ENCODE measurements around the gene CELF4.

The CELF4 gene

GRCh38 chr18:37546272-37546537 lies 19.4 kb downstream of the CELF4 start:
- TF ChIP-seq, protein P1, sequence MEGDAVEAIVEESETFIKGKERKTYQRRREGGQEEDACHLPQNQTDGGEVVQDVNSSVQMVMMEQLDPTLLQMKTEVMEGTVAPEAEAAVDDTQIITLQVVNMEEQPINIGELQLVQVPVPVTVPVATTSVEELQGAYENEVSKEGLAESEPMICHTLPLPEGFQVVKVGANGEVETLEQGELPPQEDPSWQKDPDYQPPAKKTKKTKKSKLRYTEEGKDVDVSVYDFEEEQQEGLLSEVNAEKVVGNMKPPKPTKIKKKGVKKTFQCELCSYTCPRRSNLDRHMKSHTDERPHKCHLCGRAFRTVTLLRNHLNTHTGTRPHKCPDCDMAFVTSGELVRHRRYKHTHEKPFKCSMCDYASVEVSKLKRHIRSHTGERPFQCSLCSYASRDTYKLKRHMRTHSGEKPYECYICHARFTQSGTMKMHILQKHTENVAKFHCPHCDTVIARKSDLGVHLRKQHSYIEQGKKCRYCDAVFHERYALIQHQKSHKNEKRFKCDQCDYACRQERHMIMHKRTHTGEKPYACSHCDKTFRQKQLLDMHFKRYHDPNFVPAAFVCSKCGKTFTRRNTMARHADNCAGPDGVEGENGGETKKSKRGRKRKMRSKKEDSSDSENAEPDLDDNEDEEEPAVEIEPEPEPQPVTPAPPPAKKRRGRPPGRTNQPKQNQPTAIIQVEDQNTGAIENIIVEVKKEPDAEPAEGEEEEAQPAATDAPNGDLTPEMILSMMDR (IDR thresholded peaks at IDR 0.05; ENCODE audit: poor library complexity, severe bottlenecking): no peak
- Histone ChIP-seq H3K27ac (ENCODE audit: poor library complexity, severe bottlenecking) (no peak overlapping the region), H3K36me3 (ENCODE audit: low read depth) (no peaks in the 10 kb centered on the region), H3K4me1 (ENCODE audit: insufficient read depth, poor library complexity, severe bottlenecking) (no peaks in the 10 kb centered on the region), H3K27me3 (ENCODE audit: insufficient read depth, poor library complexity, severe bottlenecking) (peaks cover 4% of the 10 kb centered on the region), H3K4me3 (ENCODE audit: severe bottlenecking) (no peak overlapping the region), H3K9me3 (ENCODE audit: severe bottlenecking) (no peaks in the 10 kb centered on the region)
- peak; percentile 26; the same call in 1 of the 3 replicates for ATAC-seq (ENCODE audit: low read depth)
- no peak for DNase-seq (ENCODE audit: low spot score)

- Histone ChIP-seq H3K9me3 (ENCODE audit: severe bottlenecking) (no peaks in the 10 kb centered on the region), H3K4me1 (ENCODE audit: insufficient read depth, poor library complexity, severe bottlenecking) (no peaks in the 10 kb centered on the region), H3K27ac (ENCODE audit: poor library complexity, severe bottlenecking) (no peak overlapping the region), H3K36me3 (ENCODE audit: low read depth) (no peaks in the 10 kb centered on the region), H3K4me3 (ENCODE audit: severe bottlenecking) (no peak overlapping the region), H3K27me3 (ENCODE audit: insufficient read depth, poor library complexity, severe bottlenecking) (peaks cover 4% of the 10 kb centered on the region)
- DNase-seq (ENCODE audit: low spot score) (no peak), ATAC-seq (ENCODE audit: low read depth) (no peak)
- TF ChIP-seq, protein P1 (IDR thresholded peaks at IDR 0.05; ENCODE audit: poor library complexity, severe bottlenecking): no peak
Observed at GRCh38 chr18:37545461-37546271, 19.9 kb downstream of the CELF4 start.

DNA sequence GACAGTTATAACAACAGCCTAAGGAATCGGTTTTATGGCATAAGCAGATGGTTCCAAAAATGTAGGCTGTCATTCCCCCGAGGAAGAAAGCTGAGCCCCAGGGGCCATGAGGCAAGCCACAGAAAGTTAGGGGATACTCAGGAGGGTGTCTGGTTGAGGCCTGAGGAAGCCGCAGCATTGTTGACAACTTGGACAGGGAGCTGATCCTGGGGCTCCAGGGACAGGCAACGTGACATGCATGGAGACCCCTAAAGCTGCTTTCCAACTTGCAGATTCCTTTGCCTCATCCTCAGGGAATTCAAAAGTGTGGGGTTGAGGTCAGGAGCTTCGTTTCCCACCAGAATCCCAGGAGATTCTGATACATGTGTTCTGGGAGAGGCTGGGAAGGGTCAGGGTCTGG lies 20.9 kb downstream of the CELF4 start:
- Histone ChIP-seq H3K9me3 (ENCODE audit: severe bottlenecking) (no peaks in the 10 kb centered on the region), H3K36me3 (ENCODE audit: low read depth) (no peaks in the 10 kb centered on the region), H3K27me3 (ENCODE audit: insufficient read depth, poor library complexity, severe bottlenecking) (peaks cover 13% of the 10 kb centered on the region), H3K27ac (ENCODE audit: poor library complexity, severe bottlenecking) (no peak overlapping the region), H3K4me1 (ENCODE audit: insufficient read depth, poor library complexity, severe bottlenecking) (no peaks in the 10 kb centered on the region), H3K4me3 (ENCODE audit: severe bottlenecking) (no peak overlapping the region)
- DNase-seq (ENCODE audit: low spot score) (no peak), ATAC-seq (ENCODE audit: low read depth) (no peak)
- TF ChIP-seq, protein P1 (IDR thresholded peaks at IDR 0.05; ENCODE audit: poor library complexity, severe bottlenecking): no peak

GRCh38 chr18:37544217-37544616 lies 21.4 kb downstream of the CELF4 start:
- Histone ChIP-seq H3K4me1 (ENCODE audit: insufficient read depth, poor library complexity, severe bottlenecking) (no peaks in the 10 kb centered on the region), H3K4me3 (ENCODE audit: severe bottlenecking) (no peak overlapping the region), H3K27ac (ENCODE audit: poor library complexity, severe bottlenecking) (no peak overlapping the region), H3K9me3 (ENCODE audit: severe bottlenecking) (no peaks in the 10 kb centered on the region), H3K36me3 (ENCODE audit: low read depth) (no peaks in the 10 kb centered on the region), H3K27me3 (ENCODE audit: insufficient read depth, poor library complexity, severe bottlenecking) (peaks cover 18% of the 10 kb centered on the region)
- no peak for DNase-seq (ENCODE audit: low spot score)
- TF ChIP-seq, protein P1 (IDR thresholded peaks at IDR 0.05; ENCODE audit: poor library complexity, severe bottlenecking): no peak
- ATAC-seq (ENCODE audit: low read depth): no peak

- no peaks in the 10 kb centered on the region for H3K36me3 ChIP-seq (ENCODE audit: low read depth)
- DNase-seq (ENCODE audit: low spot score) (no peak), ATAC-seq (ENCODE audit: low read depth) (no peak)
- no peaks in the 10 kb centered on the region for H3K4me1 ChIP-seq (ENCODE audit: insufficient read depth, poor library complexity, severe bottlenecking)
- no peaks in the 10 kb centered on the region for H3K9me3 ChIP-seq (ENCODE audit: severe bottlenecking)
- H3K27me3 ChIP-seq (ENCODE audit: insufficient read depth, poor library complexity, severe bottlenecking): peaks cover 27% of the 10 kb centered on the region
- TF ChIP-seq, protein P1 (IDR thresholded peaks at IDR 0.05; ENCODE audit: poor library complexity, severe bottlenecking): no peak
- H3K4me3 ChIP-seq (ENCODE audit: severe bottlenecking): no peak overlapping the region
- H3K27ac ChIP-seq (ENCODE audit: poor library complexity, severe bottlenecking): no peak overlapping the region
Observed at GRCh38 chr18:37543321-37543720, 22.3 kb downstream of the CELF4 start.

All from RWPE2 (cell line).